ENCODE data around the gene SLC38A11.

Gene SLC38A11

GRCh38 chr2:164913640-164914350 is 41.5 kb downstream of the SLC38A11 start:
- DNase-seq: peak; percentile 61

GRCh38 chr2:164913011-164913410 is 42.3 kb downstream of the SLC38A11 start:
- DNase-seq: no peak

GRCh38 chr2:164911832-164912231 is 43.5 kb downstream of the SLC38A11 start:
- DNase-seq: no peak

GRCh38 chr2:164910101-164910899 is 45.0 kb downstream of the SLC38A11 start:
- no peak for DNase-seq

- no peak for DNase-seq
Measured at GRCh38 chr2:164906947-164907346, 48.4 kb downstream of the SLC38A11 start.

GRCh38 chr2:164905307-164905706 is 50.0 kb downstream of the SLC38A11 start:
- no peak for DNase-seq

GRCh38 chr2:164903951-164904350 is 51.4 kb downstream of the SLC38A11 start:
- DNase-seq: no peak

- peak; percentile 29 for DNase-seq
Measured at GRCh38 chr2:164903204-164903603, 52.1 kb downstream of the SLC38A11 start.

- no peak for DNase-seq
Measured at GRCh38 chr2:164899121-164899520, 56.2 kb downstream of the SLC38A11 start.

GRCh38 chr2:164898475-164898874 is 56.9 kb downstream of the SLC38A11 start:
- no peak for DNase-seq

- DNase-seq: no peak
Measured at GRCh38 chr2:164897469-164898260, 57.7 kb downstream of the SLC38A11 start.

- peak; percentile 53 for DNase-seq
Measured at GRCh38 chr2:164896634-164897355, 58.5 kb downstream of the SLC38A11 start.

- peak; percentile 12 for DNase-seq
Measured at GRCh38 chr2:164896226-164896625, 59.1 kb downstream of the SLC38A11 start.

- no peak for DNase-seq
Measured at GRCh38 chr2:164891460-164891859, 63.9 kb downstream of the SLC38A11 start.

GRCh38 chr2:164890544-164890943 is 64.8 kb downstream of the SLC38A11 start:
- no peak for DNase-seq

- no peak for DNase-seq
Measured at GRCh38 chr2:164888592-164888991, 66.7 kb downstream of the SLC38A11 start.

GRCh38 chr2:164887434-164888144 is 67.7 kb downstream of the SLC38A11 start:
- DNase-seq: no peak

GRCh38 chr2:164882276-164882675 is 73.0 kb downstream of the SLC38A11 start:
- DNase-seq: no peak

GRCh38 chr2:164881524-164881923 is 73.8 kb downstream of the SLC38A11 start:
- DNase-seq: no peak

- no peak for DNase-seq
Measured at GRCh38 chr2:164879901-164880535, 75.3 kb downstream of the SLC38A11 start.

GRCh38 chr2:164877927-164878326 is 77.4 kb downstream of the SLC38A11 start:
- DNase-seq: no peak

GRCh38 chr2:164877169-164877568 is 78.2 kb downstream of the SLC38A11 start:
- DNase-seq: peak; percentile 18
